HG03066 (cell line): ENCODE measurements around the gene MAPKAPK5.
"Not testable (repeated sequence)": the region's sequence is repeated elsewhere in the genome, so short reads cannot be mapped to it uniquely, and the experiment has no call there.

Experiments
- ATAC-seq: cut with Tn5 transposase; IDR thresholded peaks from one replicate; pipeline ENCODE4 v1.9.1; 2021; ENCODE audit warnings: low read depth; ENCODE audit not compliant: unreplicated experiment

The MAPKAPK5 gene

GRCh38 chr12:111841750-111842555, at the start of gene MAPKAPK5:
TSS of gene MAPKAPK5 (plus strand) at chr12:111842228. CDS start at chr12:111842734, 506 bp downstream.
- ATAC-seq = peak; percentile 72

GRCh38 chr12:111792856-111793235, 49.2 kb upstream of the MAPKAPK5 start:
- no peak for ATAC-seq

GRCh38 chr12:111798182-111798581, 43.8 kb upstream of the MAPKAPK5 start:
- ATAC-seq = no peak

GRCh38 chr12:111799758-111800157, 42.3 kb upstream of the MAPKAPK5 start:
- ATAC-seq = no peak

GRCh38 chr12:111803038-111803626, 38.9 kb upstream of the MAPKAPK5 start:
- ATAC-seq = no peak

GRCh38 chr12:111803851-111804250, 38.2 kb upstream of the MAPKAPK5 start:
- no peak for ATAC-seq

- no peak for ATAC-seq
Measured at GRCh38 chr12:111806304-111806703, 35.7 kb upstream of the MAPKAPK5 start.

GRCh38 chr12:111807232-111807631, 34.8 kb upstream of the MAPKAPK5 start:
- ATAC-seq = no peak

GRCh38 chr12:111812881-111813741, 28.9 kb upstream of the MAPKAPK5 start:
- no peak for ATAC-seq

GRCh38 chr12:111816065-111816615, 25.9 kb upstream of the MAPKAPK5 start:
- no peak for ATAC-seq

GRCh38 chr12:111816898-111817297, 25.1 kb upstream of the MAPKAPK5 start:
- ATAC-seq = not testable (repeated sequence)

GRCh38 chr12:111818340-111818739, 23.7 kb upstream of the MAPKAPK5 start:
- no peak for ATAC-seq

- ATAC-seq = no peak
Measured at GRCh38 chr12:111819191-111820158, 22.6 kb upstream of the MAPKAPK5 start.

GRCh38 chr12:111820828-111821227, 21.2 kb upstream of the MAPKAPK5 start:
- not testable (repeated sequence) for ATAC-seq

- no peak for ATAC-seq
Measured at GRCh38 chr12:111822886-111823285, 19.1 kb upstream of the MAPKAPK5 start.

- ATAC-seq = no peak
Measured at GRCh38 chr12:111823891-111824290, 18.1 kb upstream of the MAPKAPK5 start.

- ATAC-seq = not testable (repeated sequence)
Measured at GRCh38 chr12:111824312-111824711, 17.7 kb upstream of the MAPKAPK5 start.

- no peak for ATAC-seq
Measured at GRCh38 chr12:111825509-111825908, 16.5 kb upstream of the MAPKAPK5 start.

- ATAC-seq = no peak
Measured at GRCh38 chr12:111826316-111826715, 15.7 kb upstream of the MAPKAPK5 start.

GRCh38 chr12:111826992-111827391, 15.0 kb upstream of the MAPKAPK5 start:
- ATAC-seq = no peak
